H54 (cell line): ENCODE measurements around the gene RIT1.

Experiments used
- DNase-seq: peaks from one replicate; pipeline ENCODE4 v3.0.0; 2011; ENCODE audit warnings: low spot score, mixed read lengths; ENCODE audit not compliant: insufficient read length
- FAIRE-seq: peaks from 3 replicates; lab custom pipeline; 2011; peaks lifted over from hg19 to GRCh38; lab: Jason Lieb, UNC
- POLR2A ChIP-seq: IDR thresholded peaks from 2 replicates; pipeline ENCODE4 v1.6.1; 2011; ENCODE audit warnings: low read depth, mild to moderate bottlenecking, low read length

The RIT1 gene

DNA sequence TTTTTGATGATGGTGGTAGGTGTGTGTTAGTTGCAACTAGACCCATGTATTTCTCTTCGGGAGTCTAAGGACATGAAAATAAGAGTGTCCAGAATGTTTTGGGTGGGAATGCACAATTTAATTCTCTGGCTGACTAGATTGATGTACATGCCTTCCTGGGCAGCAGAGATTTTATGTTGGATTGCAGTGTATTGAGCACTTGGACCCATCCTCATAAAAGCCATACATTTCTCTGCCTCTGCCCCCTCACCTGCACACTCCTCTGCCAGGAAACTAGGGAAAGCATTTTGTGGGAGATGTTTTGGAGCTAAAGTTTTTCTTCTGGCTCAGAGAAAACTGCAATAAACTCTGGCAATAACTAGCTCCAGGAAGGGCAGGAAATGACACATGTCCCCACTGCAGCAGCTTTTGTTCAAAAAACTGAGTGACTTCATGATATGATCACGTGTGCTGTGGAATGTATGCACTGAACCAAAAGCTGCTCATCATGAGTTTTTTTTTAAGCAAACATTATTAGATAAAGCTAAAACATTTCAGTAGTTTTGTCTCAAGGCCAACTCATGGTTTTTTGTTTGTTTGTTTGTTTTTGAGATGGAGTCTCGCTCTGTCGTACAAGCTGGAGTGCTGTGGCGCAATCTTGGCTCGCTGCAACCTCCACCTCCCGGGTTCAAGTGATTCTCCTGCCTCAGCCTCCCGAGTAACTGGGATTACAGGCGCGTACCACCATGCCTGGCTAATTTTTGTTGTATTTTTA, 17.6 kb downstream of the RIT1 start:
- DNase-seq (peak; percentile 67), FAIRE-seq (peak; percentile 58)

GRCh38 chr1:155892796-155893195, 18.4 kb downstream of the RIT1 start:
- peak; percentile 38 for FAIRE-seq
- TF ChIP-seq POLR2A = no peak
- peak; percentile 35 for DNase-seq

More for the DNA sequence above, 17.6 kb downstream of the RIT1 start:
- TF ChIP-seq POLR2A = no peak

GRCh38 chr1:155890251-155890650, 20.9 kb downstream of the RIT1 start:
- FAIRE-seq (no peak), DNase-seq (no peak)
- TF ChIP-seq POLR2A = no peak

DNA sequence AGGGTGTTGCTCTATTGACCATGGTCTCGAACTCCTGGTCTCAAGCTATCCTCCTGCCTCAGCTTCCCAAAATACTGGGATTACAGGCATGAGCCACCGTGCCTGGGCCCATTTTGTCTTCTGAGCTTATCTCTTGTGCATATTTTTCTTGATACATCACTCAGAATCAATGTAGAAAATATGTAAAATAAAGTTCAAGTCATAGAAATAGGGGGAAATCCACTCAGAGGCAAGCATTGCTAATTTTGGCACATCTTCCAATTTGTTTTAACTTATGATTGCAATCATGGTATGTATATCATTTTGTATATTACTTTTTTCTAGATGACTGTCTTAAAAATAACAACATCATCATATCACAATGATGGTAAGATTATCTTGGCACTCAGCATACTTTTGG, 21.6 kb downstream of the RIT1 start:
- no peak for DNase-seq
- no peak for FAIRE-seq
- no peak for TF ChIP-seq POLR2A

GRCh38 chr1:155888481-155888880, 22.7 kb downstream of the RIT1 start:
- no peak for TF ChIP-seq POLR2A
- DNase-seq = no peak
- FAIRE-seq = no peak

DNA sequence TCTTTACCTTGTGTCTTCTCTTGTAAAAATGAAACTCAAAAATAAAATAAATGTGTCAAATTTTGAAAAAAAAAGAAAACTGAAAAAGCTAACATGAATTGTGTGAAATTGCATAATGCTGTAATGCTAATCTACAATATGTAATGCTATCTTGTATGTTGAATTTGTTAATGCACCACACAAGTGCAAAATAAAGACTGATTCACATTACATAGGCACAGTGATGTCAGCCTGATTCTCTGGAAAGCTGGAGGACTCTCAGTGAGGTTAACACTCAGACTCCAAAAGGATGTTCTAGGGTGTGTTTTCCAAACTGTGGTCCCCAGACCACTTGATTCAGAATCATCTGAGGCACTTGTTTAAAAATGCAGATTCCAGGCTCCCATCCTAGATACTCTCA, 26.2 kb downstream of the RIT1 start:
- DNase-seq (no peak), FAIRE-seq (no peak)
- TF ChIP-seq POLR2A = no peak

- FAIRE-seq (no peak), DNase-seq (no peak)
- TF ChIP-seq POLR2A = no peak
Observed at GRCh38 chr1:155884031-155884960, 26.9 kb downstream of the RIT1 start.

DNA sequence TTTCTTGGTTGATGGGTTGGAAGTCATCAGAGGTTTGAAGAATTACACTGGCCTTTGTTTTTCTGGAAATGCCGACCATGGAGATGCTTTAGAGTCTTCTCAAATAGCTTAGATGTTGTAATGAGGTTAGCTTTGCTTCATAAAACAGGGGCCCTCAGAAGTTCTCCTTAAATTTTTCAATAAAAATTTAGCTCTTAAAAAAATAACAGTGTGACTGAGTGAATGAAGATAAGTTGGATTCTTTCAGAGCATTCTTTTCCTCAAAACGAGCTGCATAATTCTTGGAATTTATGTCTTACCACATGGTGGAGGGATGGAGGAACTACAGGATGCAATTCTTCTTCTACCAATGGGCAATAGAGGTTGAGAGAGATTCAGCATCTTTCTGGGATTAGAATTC, 28.4 kb downstream of the RIT1 start:
- DNase-seq (no peak), FAIRE-seq (no peak)

DNA sequence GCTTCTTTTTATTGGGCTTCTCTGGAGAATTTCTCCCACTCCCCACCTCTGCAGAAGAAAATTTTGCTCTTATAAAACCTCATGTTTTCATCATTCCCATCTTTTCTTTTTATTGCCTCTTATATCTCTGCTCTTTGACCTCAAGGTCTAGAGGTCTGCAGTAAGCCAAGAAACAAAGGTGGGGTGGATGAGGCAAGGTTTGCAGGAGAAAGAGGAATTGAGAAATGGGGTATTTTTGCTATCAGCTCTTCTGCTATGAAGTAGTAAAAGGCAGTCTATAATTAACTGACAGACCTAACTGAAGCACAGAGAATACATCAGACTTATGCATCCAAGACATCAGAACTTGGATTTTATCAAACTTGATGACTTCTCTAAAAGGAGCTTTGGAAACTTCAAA, 28.9 kb downstream of the RIT1 start:
- DNase-seq = no peak
- FAIRE-seq = no peak
- no peak for TF ChIP-seq POLR2A

More for the DNA sequence above, 28.4 kb downstream of the RIT1 start:
- no peak for TF ChIP-seq POLR2A

GRCh38 chr1:155880950-155881349, 30.2 kb downstream of the RIT1 start:
- DNase-seq = no peak
- no peak for TF ChIP-seq POLR2A
- no peak for FAIRE-seq

DNA sequence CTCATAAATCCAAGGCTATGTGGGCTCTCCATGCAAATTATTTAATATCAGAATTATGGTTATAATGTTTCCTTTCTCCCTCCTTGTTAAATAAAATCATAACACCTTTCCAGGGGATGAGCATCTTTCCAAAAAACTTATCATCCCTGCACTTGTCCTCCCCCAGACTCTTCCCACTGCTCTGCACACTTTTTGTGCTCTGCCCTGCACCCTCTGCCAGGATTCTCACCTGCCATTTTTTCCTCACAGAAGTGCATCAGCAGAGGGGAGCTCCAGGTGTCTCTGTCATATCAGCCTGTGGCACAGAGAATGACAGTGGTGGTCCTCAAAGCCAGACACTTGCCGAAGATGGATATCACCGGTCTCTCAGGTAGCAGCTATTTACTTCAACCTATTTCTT, 30.9 kb downstream of the RIT1 start:
- DNase-seq = no peak
- FAIRE-seq = no peak
- TF ChIP-seq POLR2A = no peak

GRCh38 chr1:155877945-155878344, 33.2 kb downstream of the RIT1 start:
- DNase-seq (no peak), FAIRE-seq (no peak)
- no peak for TF ChIP-seq POLR2A

- TF ChIP-seq POLR2A = no peak
- no peak for FAIRE-seq
- no peak for DNase-seq
Observed at GRCh38 chr1:155873860-155874259, 37.3 kb downstream of the RIT1 start.

GRCh38 chr1:155872527-155872926, 38.6 kb downstream of the RIT1 start:
- TF ChIP-seq POLR2A = no peak
- FAIRE-seq (no peak), DNase-seq (no peak)

GRCh38 chr1:155871390-155871789, 39.8 kb downstream of the RIT1 start:
- TF ChIP-seq POLR2A = no peak
- DNase-seq (no peak), FAIRE-seq (no peak)
